Measurements from ENCODE around the gene NUCKS1.
"Not testable (repeated sequence)": the region's sequence is repeated elsewhere in the genome, so short reads cannot be mapped to it uniquely, and the experiment has no call there.

NUCKS1 gene

DNA sequence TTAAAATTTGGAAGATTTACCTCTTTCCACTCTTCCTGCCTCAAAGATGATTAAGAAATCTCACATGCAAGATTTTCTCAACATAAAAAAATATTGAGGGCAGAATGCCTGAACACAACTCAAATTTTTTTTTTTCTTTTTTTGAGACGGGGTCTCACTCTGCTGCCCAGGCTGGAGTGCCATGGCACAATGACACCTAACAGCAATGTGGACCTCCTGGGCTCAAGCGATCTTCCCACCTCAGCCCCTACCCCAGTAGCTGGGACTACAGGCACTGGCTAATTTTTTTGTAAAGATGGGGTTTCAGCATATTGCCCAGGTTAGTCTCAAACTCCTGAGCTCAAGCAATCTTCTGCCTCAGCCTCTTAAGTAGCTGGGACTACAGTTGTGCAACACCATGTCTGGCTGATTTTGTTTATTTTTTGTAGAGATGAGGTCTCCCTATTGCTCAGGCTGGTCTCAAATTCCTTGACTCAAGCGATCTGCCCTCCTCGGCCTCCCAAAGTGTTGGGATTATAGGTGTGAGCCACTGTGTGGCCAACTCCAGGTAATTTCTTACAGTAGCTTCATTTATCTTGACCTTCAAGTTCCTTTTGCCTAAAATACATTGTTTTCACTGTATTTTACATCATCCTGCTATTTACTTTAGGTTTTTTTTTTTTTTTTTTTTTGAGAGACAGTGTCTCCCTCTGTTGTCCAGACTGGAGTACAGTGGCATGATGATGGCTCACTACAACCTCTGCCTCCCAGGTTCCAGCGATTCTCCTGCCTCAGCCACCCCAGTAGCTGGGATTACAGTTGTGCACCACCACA lies 10.4 kb downstream of the NUCKS1 start:
- in situ Hi-C loops (cut with MboI; ENCODE audit: low pct_unique_long_range_greater_than_20kb, low sequenced_read_pairs, unreplicated experiment) = no loop called here
- TF ChIP-seq, protein P1, sequence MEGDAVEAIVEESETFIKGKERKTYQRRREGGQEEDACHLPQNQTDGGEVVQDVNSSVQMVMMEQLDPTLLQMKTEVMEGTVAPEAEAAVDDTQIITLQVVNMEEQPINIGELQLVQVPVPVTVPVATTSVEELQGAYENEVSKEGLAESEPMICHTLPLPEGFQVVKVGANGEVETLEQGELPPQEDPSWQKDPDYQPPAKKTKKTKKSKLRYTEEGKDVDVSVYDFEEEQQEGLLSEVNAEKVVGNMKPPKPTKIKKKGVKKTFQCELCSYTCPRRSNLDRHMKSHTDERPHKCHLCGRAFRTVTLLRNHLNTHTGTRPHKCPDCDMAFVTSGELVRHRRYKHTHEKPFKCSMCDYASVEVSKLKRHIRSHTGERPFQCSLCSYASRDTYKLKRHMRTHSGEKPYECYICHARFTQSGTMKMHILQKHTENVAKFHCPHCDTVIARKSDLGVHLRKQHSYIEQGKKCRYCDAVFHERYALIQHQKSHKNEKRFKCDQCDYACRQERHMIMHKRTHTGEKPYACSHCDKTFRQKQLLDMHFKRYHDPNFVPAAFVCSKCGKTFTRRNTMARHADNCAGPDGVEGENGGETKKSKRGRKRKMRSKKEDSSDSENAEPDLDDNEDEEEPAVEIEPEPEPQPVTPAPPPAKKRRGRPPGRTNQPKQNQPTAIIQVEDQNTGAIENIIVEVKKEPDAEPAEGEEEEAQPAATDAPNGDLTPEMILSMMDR (IDR thresholded peaks at IDR 0.05; ENCODE audit: extremely low read depth, insufficient read depth, missing control alignments) = no peak
- DNase-seq (ENCODE audit: low spot score) = no peak

DNA sequence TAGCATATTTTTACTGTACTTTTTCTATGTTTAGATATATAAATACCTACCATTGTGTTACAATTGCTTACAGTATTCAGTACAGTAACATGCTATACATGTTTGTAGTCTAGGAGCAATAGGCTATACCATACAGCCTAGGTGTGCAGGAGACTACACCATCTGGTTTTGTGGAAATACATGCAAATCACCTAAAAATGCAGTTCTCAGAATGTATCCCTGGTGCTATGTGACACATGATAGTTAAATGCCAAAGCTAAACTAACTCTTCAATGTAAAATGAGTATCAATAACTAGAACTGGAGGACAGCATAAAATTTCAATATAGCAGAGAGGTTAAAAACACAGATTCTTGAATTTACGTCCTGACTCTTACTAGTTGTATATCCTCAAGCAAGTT lies 14.8 kb downstream of the NUCKS1 start:
- in situ Hi-C loops (cut with MboI; ENCODE audit: low pct_unique_long_range_greater_than_20kb, low sequenced_read_pairs, unreplicated experiment) = no loop called here
- TF ChIP-seq, protein P1 (IDR thresholded peaks at IDR 0.05; ENCODE audit: extremely low read depth, insufficient read depth, missing control alignments) = no peak
- DNase-seq (ENCODE audit: low spot score) = no peak

DNA sequence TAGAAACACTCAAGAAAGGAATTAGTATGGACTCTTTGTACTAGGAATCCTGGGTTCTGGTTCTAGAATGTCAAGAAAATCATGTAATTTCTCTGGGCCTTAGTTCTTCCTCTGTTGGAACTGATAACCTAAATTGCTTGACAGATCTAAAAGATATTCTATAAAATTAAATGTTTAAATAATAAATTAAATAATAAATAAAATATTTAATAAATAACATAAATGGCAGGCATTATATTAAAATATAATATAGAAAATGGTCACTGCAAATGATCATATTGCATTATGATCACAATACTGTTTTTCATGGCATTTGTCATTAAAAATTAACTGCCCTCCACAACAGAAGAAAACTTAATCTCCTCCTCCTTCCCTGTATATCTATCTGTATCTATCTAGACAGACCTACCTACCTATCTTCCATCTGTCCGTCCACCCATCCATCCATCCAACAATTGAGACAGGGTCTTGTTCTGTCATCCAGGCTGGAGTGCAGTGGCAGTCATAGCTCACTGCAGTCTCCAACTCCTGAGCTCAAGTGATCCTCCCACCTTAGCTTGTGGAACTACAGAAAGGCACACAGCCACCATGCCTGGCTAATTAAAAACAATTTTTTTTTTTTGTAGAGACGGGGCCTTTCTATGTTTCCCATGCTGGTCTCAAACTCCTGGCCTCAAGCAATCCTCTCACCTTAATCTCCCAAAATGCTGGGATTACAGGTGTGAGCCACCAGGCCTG lies 16.4 kb downstream of the NUCKS1 start:
- TF ChIP-seq, protein P1 (IDR thresholded peaks at IDR 0.05; ENCODE audit: extremely low read depth, insufficient read depth, missing control alignments) = no peak
- in situ Hi-C loops (cut with MboI; ENCODE audit: low pct_unique_long_range_greater_than_20kb, low sequenced_read_pairs, unreplicated experiment) = no loop called here
- no peak for DNase-seq (ENCODE audit: low spot score)

DNA sequence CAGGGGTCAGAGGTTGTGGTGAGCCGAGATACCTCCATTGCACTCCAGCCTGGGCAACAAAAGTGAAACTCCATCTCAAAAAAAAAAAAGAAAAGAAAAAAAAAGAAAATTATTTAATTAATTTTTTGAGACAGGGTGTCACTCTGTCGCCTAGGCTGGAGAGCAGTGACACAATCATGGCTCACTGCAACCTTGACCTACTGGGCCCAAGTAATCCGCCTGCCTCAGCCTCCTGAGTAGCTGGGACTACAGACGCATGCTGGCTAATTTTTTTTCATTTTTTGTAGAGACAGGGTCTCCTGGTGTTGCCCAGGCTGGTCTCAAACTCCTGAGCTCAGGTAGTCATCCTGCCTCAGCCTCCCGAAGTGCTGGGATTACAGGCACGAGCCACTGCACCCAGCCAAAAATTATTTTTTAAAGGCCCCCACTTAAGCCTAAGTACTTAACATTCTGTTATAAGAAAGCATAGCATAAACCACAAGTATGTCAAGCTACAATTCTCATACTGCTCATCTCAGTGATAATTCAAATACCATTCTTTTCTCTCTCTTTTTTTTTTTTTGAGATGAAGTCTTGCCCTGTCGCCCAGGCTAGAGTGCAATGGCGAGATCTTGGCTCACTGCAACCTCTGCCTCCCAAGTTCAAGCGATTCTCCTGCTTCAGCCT lies 19.9 kb downstream of the NUCKS1 start:
- DNase-seq (ENCODE audit: low spot score) = no peak
- in situ Hi-C loops (cut with MboI; ENCODE audit: low pct_unique_long_range_greater_than_20kb, low sequenced_read_pairs, unreplicated experiment) = no loop called here
- TF ChIP-seq, protein P1 (IDR thresholded peaks at IDR 0.05; ENCODE audit: extremely low read depth, insufficient read depth, missing control alignments) = no peak

DNA sequence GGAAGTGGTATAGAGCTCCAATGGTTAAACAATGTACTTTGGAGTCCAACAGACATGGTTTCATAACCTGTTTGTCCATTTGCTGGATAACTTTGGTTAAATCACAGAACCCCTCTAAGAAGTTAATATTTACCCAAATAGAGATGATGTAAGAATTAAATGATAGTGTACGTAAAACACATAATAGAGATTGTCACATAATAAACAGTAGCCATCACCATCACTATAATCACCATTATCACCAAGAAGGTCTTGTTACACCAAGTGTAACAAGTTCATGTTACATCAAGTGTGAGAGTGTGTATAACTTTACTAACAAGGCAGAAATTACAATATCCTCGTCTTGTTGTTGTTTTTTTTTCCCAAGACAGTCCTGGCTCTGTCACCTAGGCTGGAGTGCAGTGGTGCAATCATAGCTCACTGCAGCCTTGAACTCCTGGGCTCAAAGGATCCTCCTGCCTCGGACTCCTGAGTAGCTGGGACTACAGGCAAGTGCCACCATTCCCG lies 23.3 kb downstream of the NUCKS1 start:
- no peak for DNase-seq (ENCODE audit: low spot score)
- TF ChIP-seq, protein P1 (IDR thresholded peaks at IDR 0.05; ENCODE audit: extremely low read depth, insufficient read depth, missing control alignments) = no peak
- in situ Hi-C loops (cut with MboI; ENCODE audit: low pct_unique_long_range_greater_than_20kb, low sequenced_read_pairs, unreplicated experiment) = no loop called here

DNA sequence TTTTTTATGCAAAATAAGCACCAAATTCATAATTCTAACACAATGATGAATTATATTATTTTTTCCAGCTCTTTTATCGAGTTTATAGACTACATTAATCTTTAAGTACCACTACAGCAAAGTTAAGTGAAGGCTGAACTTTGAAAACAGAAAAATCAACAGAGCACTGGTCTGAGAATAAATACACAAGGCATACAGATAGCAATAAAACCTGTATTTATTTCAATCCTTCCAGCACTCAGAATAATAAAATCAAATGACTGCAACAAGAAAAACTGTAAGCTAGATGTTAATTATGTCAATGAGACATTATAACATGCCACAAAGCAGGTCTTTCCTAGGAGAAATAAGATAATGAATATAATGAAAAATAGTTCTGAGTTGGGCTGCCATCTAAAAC lies 24.5 kb downstream of the NUCKS1 start:
- no peak for DNase-seq (ENCODE audit: low spot score)
- in situ Hi-C loops (cut with MboI; ENCODE audit: low pct_unique_long_range_greater_than_20kb, low sequenced_read_pairs, unreplicated experiment) = no loop called here
- TF ChIP-seq, protein P1 (IDR thresholded peaks at IDR 0.05; ENCODE audit: extremely low read depth, insufficient read depth, missing control alignments) = no peak

DNA sequence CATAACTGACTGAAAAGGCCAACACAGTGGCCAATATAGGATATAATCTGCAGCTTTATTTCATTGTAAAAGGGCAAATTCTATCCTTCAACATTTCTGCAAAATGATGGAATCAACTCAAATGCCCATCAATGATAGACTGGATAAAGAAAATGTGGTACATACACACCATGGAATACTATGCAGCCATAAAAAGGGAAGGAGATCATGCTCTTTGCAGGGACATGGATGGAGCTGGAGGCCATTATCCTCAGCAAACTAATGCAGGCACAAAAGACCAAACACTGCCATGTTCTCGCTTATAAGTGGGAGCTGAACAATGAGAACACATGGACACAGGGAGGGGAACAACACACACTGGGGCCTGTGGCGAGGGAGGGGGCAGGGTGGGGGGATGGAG lies 29.2 kb downstream of the NUCKS1 start:
- in situ Hi-C loops (cut with MboI; ENCODE audit: low pct_unique_long_range_greater_than_20kb, low sequenced_read_pairs, unreplicated experiment) = not testable (repeated sequence)

More for the DNA sequence above, 29.2 kb downstream of the NUCKS1 start:
- DNase-seq (ENCODE audit: low spot score) = not testable (repeated sequence)

All from GM13977 (cell line).